Pancreas (tissue), 10 donors: ENCODE measurements around the gene RAB26. TPM values are rescaled to one million over a fixed set of nuclear protein-coding genes. Genes with fewer than 3 reads are reported as not detected.

Experiments used
- ATAC-seq, 4 donors: fragments of 200-7000 bp; cut with Tn5 transposase; one replicate each; pipeline versions ENCODE4 v1.8.0 to v1.9.1; 2020; ENCODE audit warnings: mild to moderate bottlenecking in 4 of 4, moderate library complexity in 4 of 4
- DNase-seq, 6 donors: peaks; one replicate each; pipeline ENCODE4 v3.0.0-alpha.2; 2020
- FAIRE-seq: peaks from 2 replicates; lab custom pipeline; 2012; peaks lifted over from hg19 to GRCh38; lab: Jason Lieb, UNC
- H3K27ac ChIP-seq, 4 donors: fragments of 200-600 bp; sonication (generic); 1 replicate in 3 of 4; 2 replicates in 1 of 4; pipeline versions ENCODE4 v1.5.0 to v1.8.0; 2020
- H3K27me3 ChIP-seq, 4 donors: fragments of 200-600 bp; one replicate each; pipeline ENCODE4 v1.8.0; 2021
- H3K36me3 ChIP-seq, 3 donors: fragments of 200-600 bp; sonication (generic) in 1 of 3; one replicate each; pipeline versions ENCODE4 v1.5.0 to v1.8.0; 2020 to 2021
- H3K4me1 ChIP-seq, 3 donors: fragments of 200-600 bp; one replicate each; pipeline ENCODE4 v1.8.0; 2021
- H3K4me3 ChIP-seq, 4 donors: fragments of 200-600 bp; sonication (generic) in 2 of 4; one replicate each; pipeline versions ENCODE4 v1.5.0 to v1.8.0; 2020 to 2021
- H3K9me3 ChIP-seq, 4 donors: fragments of 200-600 bp; one replicate each; pipeline ENCODE4 v1.8.0; 2021
- CTCF ChIP-seq, 4 donors: fragments of 200-600 bp; sonication (generic) in 3 of 4; IDR thresholded peaks; one replicate each; pipeline versions ENCODE4 v1.5.0 to v1.8.0; 2021; ENCODE audit warnings: antibody characterized with exemption in 4 of 4
- WGBS, 2 donors: extraction: QIAGEN DNeasy Blood & Tissue Kit; methylation state at CpG; one replicate each; pipeline ENCODE4 v1.1.7; 2013; 5-methylcytosine and 5-hydroxymethylcytosine counted together
- intact Hi-C, 3 donors: fragments of 100-400 bp; cut with DNase I; formaldehyde crosslinking; loops; one replicate each; pipeline versions ENCODE4 v1.11.1 to v1.14.2; 2022
- polyA plus RNA-seq, 2 donors: library from polyadenylated mRNA; stranded (reverse); fragments of 200-250 nt; gene quantifications; one replicate each; pipeline ENCODE4 v1.2.3, GENCODE V29; 2013
- total RNA-seq, 6 donors: library from RNA; stranded (reverse); fragmentation: NEBNext Ultra II Directional in 4 of 6; extraction: Animal tissue kit (Norgen Biotek cat#: 25700) in 4 of 6; gene quantifications; one replicate each; pipeline versions ENCODE4 v1.2.1 to v1.2.4, GENCODE V29; 2021 to 2023
- donor health status: healthy with polysubstance abuse.
- donor health status: DM: no; HTN: no; CAD: no; lungs with moderate emphysema.
- donor health status: DM: no; HTN: no; CAD: no.
- donor health status: control.
- donor health status: control.
- donor health status: Bipolar disorder and iron deficiency.
- donor health status: DM: yes; HTN: yes; CAD: no.
- donor health status: DM: no; HTN: no; CAD: no.
- donor health status: DM: no; HTN: no; CAD: no.
- donor health status: DM: yes; HTN: yes; CAD: no.

RAB26 gene
- total and polyA plus RNA-seq, 8 donors, result 19.2 to 255 (median 33.6) TPM

- peak in 3 of 6 donors; percentile 39 to 83 (median 60) for DNase-seq
- intact Hi-C loops, result no loop called here
- peaks cover 29 to 37% (median 36%) of the 10 kb centered on the region in 3 donors for H3K4me1 ChIP-seq
- no peaks in the 10 kb centered on the region for H3K9me3 ChIP-seq
- no peaks in the 10 kb centered on the region for H3K27me3 ChIP-seq
- 7 to 9% methylated on average over 36 to 42 of the region's 47 CpGs for WGBS, 2 donors
- no peaks in the 10 kb centered on the region for H3K36me3 ChIP-seq
- no peak for ATAC-seq
- peak overlapping the region; percentile 44 to 59 (median 50) for H3K4me3 ChIP-seq
- H3K27ac ChIP-seq, result peak overlapping the region in 3 of 4 donors; percentile 23 to 60 (median 47)
- no peak for FAIRE-seq
- no peak for TF ChIP-seq CTCF (IDR thresholded peaks at IDR 0.05)
These were observed 7.8 kb downstream of the RAB26 start for GRCh38 chr16:2155977-2156848.

- Histone ChIP-seq H3K9me3 (no peaks in the 10 kb centered on the region), H3K27ac (peak overlapping the region in 2 of 4 donors; percentile 39 to 60), H3K36me3 (no peaks in the 10 kb centered on the region), H3K4me1 (peaks cover 23 to 31% (median 30%) of the 10 kb centered on the region in 3 donors), H3K4me3 (peak overlapping the region in 2 of 4 donors; percentile 52 to 59), H3K27me3 (no peaks in the 10 kb centered on the region)
- DNase-seq (peak in 1 of 6 donors; percentile 18), ATAC-seq (no peak), FAIRE-seq (no peak)
- intact Hi-C loops, result no loop called here
- 65 to 72% methylated on average over 5 of the region's 5 CpGs for WGBS, 2 donors
- TF ChIP-seq CTCF (IDR thresholded peaks at IDR 0.05), result no peak
These were observed 8.4 kb downstream of the RAB26 start for GRCh38 chr16:2156849-2157224.

- no peak for FAIRE-seq
- H3K4me1 ChIP-seq, result peaks cover 14 to 24% (median 22%) of the 10 kb centered on the region in 3 donors
- peak in 3 of 6 donors; percentile 42 to 54 (median 42) for DNase-seq
- intact Hi-C loops, result no loop called here
- peak overlapping the region in 1 of 4 donors; percentile 17 for H3K4me3 ChIP-seq
- H3K36me3 ChIP-seq, result no peaks in the 10 kb centered on the region
- no peak for ATAC-seq
- peak overlapping the region in 3 of 4 donors; percentile 22 to 39 (median 34) for H3K27ac ChIP-seq
- 29 to 31% methylated on average over 27 of the region's 27 CpGs for WGBS, 2 donors
- no peaks in the 10 kb centered on the region for H3K9me3 ChIP-seq
- TF ChIP-seq CTCF (IDR thresholded peaks at IDR 0.05), result no peak
- no peaks in the 10 kb centered on the region for H3K27me3 ChIP-seq
These were observed 9.2 kb downstream of the RAB26 start for GRCh38 chr16:2157480-2158261.

- DNase-seq (peak in 2 of 6 donors; percentile 20 to 37), ATAC-seq (no peak), FAIRE-seq (no peak)
- H3K9me3 ChIP-seq, result no peaks in the 10 kb centered on the region
- intact Hi-C loops, result no loop called here
- H3K27me3 ChIP-seq, result no peaks in the 10 kb centered on the region
- H3K4me3 ChIP-seq, result peak overlapping the region in 1 of 4 donors; percentile 17
- no peak for TF ChIP-seq CTCF (IDR thresholded peaks at IDR 0.05)
- peaks cover 13 to 21% (median 20%) of the 10 kb centered on the region in 3 donors for H3K4me1 ChIP-seq
- WGBS, 2 donors, result 84 to 88% methylated on average over 15 of the region's 15 CpGs
- peak overlapping the region in 1 of 4 donors; percentile 22 for H3K27ac ChIP-seq
- no peaks in the 10 kb centered on the region for H3K36me3 ChIP-seq
These were observed 9.8 kb downstream of the RAB26 start for GRCh38 chr16:2158262-2158638.
